SK-N-SH (cell line): Measurements from ENCODE around the gene DARS2. TPM values are rescaled to one million over a fixed set of nuclear protein-coding genes. Genes with fewer than 3 reads are reported as not detected.

Experiments
- CTCF ChIA-PET: fragments of 300-600, 350-600 bp; formaldehyde crosslinking; extraction: SDS; loops from one replicate; lab custom pipeline; 2021; lab: Yijun Ruan, JAX
- POLR2A ChIA-PET: fragments of 350-600 bp; sonication (Branson Sonifier 250); formaldehyde crosslinking; extraction: SDS; loops from one replicate; lab custom pipeline; 2020; ENCODE audit warnings: antibody characterized with exemption, inconsistent platforms; lab: Yijun Ruan, JAX
- DNase-seq: peaks from one replicate; pipeline ENCODE4 v3.0.0; 2012
- H2AFZ ChIP-seq: fragments of 200-600 bp; sonication (generic); 2 replicates; pipeline ENCODE4 v1.8.1; 2016; ENCODE audit warnings: antibody characterized with exemption, mild to moderate bottlenecking, low read depth
- H3F3A ChIP-seq: fragments of 200-600 bp; sonication (generic); replicated peaks from 2 replicates; pipeline ENCODE3; 2016; ENCODE audit warnings: antibody characterized with exemption, mild to moderate bottlenecking; ENCODE audit not compliant: insufficient read depth
- H3K27ac ChIP-seq, 2 experiments: fragments of 200-500 bp in 1 of 2; fragments of 200-600 bp in 1 of 2; sonication (Bioruptor generic) in 1 of 2; sonication (generic), shearing (Covaris generic) in 1 of 2; 2 replicates each; pipeline versions ENCODE4 v1.5.1 to v1.6.1; 2014 to 2016; ENCODE audit warnings: low read depth in 2 of 2, inconsistent platforms in 1 of 2, low read length in 1 of 2, mild to moderate bottlenecking in 1 of 2, mixed read lengths in 1 of 2
- H3K27me3 ChIP-seq: fragments of 200-600 bp; sonication (generic), shearing (Covaris generic); 2 replicates; pipeline ENCODE4 v1.6.1; 2016; ENCODE audit warnings: mixed run types; ENCODE audit not compliant: insufficient read depth
- H3K36me3 ChIP-seq, 2 experiments: fragments of 200-500 bp in 1 of 2; fragments of 200-600 bp in 1 of 2; sonication (Bioruptor generic) in 1 of 2; sonication (generic) in 1 of 2; replicated peaks in 1 of 2; 2 replicates each; pipeline versions ENCODE3 to v1.5.1; 2014 to 2016; ENCODE audit warnings: low read length in 1 of 2, mild to moderate bottlenecking in 1 of 2; ENCODE audit not compliant: insufficient read depth in 2 of 2, control insufficient read depth in 1 of 2
- H3K4me1 ChIP-seq, 2 experiments: fragments of 200-500 bp in 1 of 2; fragments of 200-600 bp in 1 of 2; sonication (Bioruptor generic) in 1 of 2; sonication (generic), shearing (Covaris generic) in 1 of 2; 2 replicates each; pipeline versions ENCODE4 v1.5.1 to v1.6.1; 2014 to 2016; ENCODE audit warnings: low read depth in 1 of 2, low read length in 1 of 2, mixed run types in 1 of 2; ENCODE audit not compliant: insufficient read depth in 2 of 2, control insufficient read depth in 1 of 2
- H3K4me2 ChIP-seq: fragments of 200-600 bp; sonication (generic), shearing (Covaris generic); 2 replicates; pipeline ENCODE4 v1.6.1; 2017; ENCODE audit warnings: mixed run types
- H3K4me3 ChIP-seq, 2 experiments: fragments of 200-500 bp in 1 of 2; fragments of 200-600 bp in 1 of 2; sonication (Bioruptor generic) in 1 of 2; sonication (generic), shearing (Covaris generic) in 1 of 2; 2 replicates each; pipeline versions ENCODE4 v1.5.1 to v1.8.1; 2014 to 2016; ENCODE audit warnings: low read depth in 2 of 2, inconsistent platforms in 1 of 2, low read length in 1 of 2, mild to moderate bottlenecking in 1 of 2, mixed read lengths in 1 of 2, moderate library complexity in 1 of 2
- H3K79me2 ChIP-seq: fragments of 200-600 bp; sonication (generic); 2 replicates; pipeline ENCODE4 v1.8.1; 2017; ENCODE audit warnings: mild to moderate bottlenecking; ENCODE audit not compliant: insufficient read depth
- H3K9ac ChIP-seq: fragments of 200-600 bp; sonication (generic); 2 replicates; pipeline ENCODE4 v1.6.1; 2017; ENCODE audit warnings: mixed run types
- H3K9me2 ChIP-seq: fragments of 200-600 bp; sonication (generic); 2 replicates; pipeline ENCODE4 v1.6.1; 2017; ENCODE audit warnings: mixed run types
- H3K9me3 ChIP-seq: fragments of 200-600 bp; sonication (generic); 2 replicates; pipeline ENCODE4 v1.6.1; 2017; ENCODE audit warnings: mixed run types, mild to moderate bottlenecking, moderate library complexity
- H4K20me1 ChIP-seq: fragments of 200-600 bp; sonication (generic); 2 replicates; pipeline ENCODE4 v1.6.1; 2017; ENCODE audit warnings: mild to moderate bottlenecking, mixed run types; ENCODE audit not compliant: insufficient read depth
- ELF1 ChIP-seq: IDR thresholded peaks from 2 replicates; pipeline ENCODE4 v1.4.0; 2012
- EZH2phosphoT487 ChIP-seq: fragments of 200-600 bp; sonication (generic); IDR thresholded peaks from 2 replicates; pipeline ENCODE4 v1.6.1; 2017; ENCODE audit warnings: low read depth, mixed run types, mild to moderate bottlenecking, antibody characterized with exemption, moderate library complexity, borderline replicate concordance
- FOXM1 ChIP-seq: IDR thresholded peaks from 2 replicates; pipeline ENCODE4 v1.4.0; 2012; ENCODE audit warnings: low read depth, mild to moderate bottlenecking
- GABPA ChIP-seq: IDR thresholded peaks from 2 replicates; pipeline ENCODE4 v1.4.0; 2012; ENCODE audit warnings: low read depth, mild to moderate bottlenecking
- MXI1 ChIP-seq: IDR thresholded peaks from 2 replicates; pipeline ENCODE4 v1.6.1; 2012; ENCODE audit warnings: mild to moderate bottlenecking, low read depth, low read length, improper control_type of control experiment
- NRF1 ChIP-seq: IDR thresholded peaks from 2 replicates; pipeline ENCODE4 v1.6.1; 2012; ENCODE audit warnings: low read depth, mild to moderate bottlenecking, low read length
- PBX3 ChIP-seq: IDR thresholded peaks from 2 replicates; pipeline ENCODE4; 2012
- POLR2AphosphoS5 ChIP-seq: IDR thresholded peaks from 2 replicates; pipeline ENCODE4 v1.6.1; 2012; ENCODE audit warnings: low read depth, low read length
- RFX5 ChIP-seq: IDR thresholded peaks from 2 replicates; pipeline ENCODE4 v1.6.1; 2012; ENCODE audit warnings: mild to moderate bottlenecking, improper control_type of control experiment, low read length
- RXRA ChIP-seq: IDR thresholded peaks from 2 replicates; pipeline ENCODE4 v1.4.0; 2012; ENCODE audit warnings: low read depth, mild to moderate bottlenecking, borderline replicate concordance
- TAF1 ChIP-seq: IDR thresholded peaks from 2 replicates; pipeline ENCODE4 v1.6.1; 2012; ENCODE audit warnings: low read depth, mild to moderate bottlenecking, low read length, moderate library complexity, borderline replicate concordance
- USF2 ChIP-seq: fragments of 150-350 bp; IDR thresholded peaks from 2 replicates; pipeline ENCODE4 v1.6.1; 2017; ENCODE audit warnings: antibody characterized with exemption, low read length, low read depth, borderline replicate concordance
- WGBS: methylation state at CpG from one replicate; pipeline ENCODE4 v1.1.6; 2017; ENCODE audit warnings: low lambda C conversion rate; 5-methylcytosine and 5-hydroxymethylcytosine counted together
- polyA plus RNA-seq, 3 experiments: library from polyadenylated mRNA; depleted of rRNA; stranded (reverse); fragments of >200 nt; gene quantifications; 2 replicates each; pipeline ENCODE4 v1.2.3, GENCODE V29; 2012
- TF ChIP-seq, protein P1 (sequence below): IDR thresholded peaks from 2 replicates; pipeline ENCODE4 v1.4.0; 2012; ENCODE audit warnings: low read depth, borderline replicate concordance
- TF ChIP-seq, protein P2 (sequence below): fragments of 150-350 bp; IDR thresholded peaks from 2 replicates; pipeline ENCODE4 v1.6.1; 2016; ENCODE audit warnings: mild to moderate bottlenecking, low read depth, low read length

DARS2 gene
- polyA plus RNA-seq, 1 of the 3 experiments (the other 2 are of a cell fraction): 17.1 TPM

- Histone ChIP-seq H2AFZ (no peak overlapping the region), H3K27me3 (no peaks in the 10 kb centered on the region), H3K27ac (no peak overlapping the region), H3K9me2 (no peaks in the 10 kb centered on the region), H3K36me3 (peaks cover 4 to 8% of the 10 kb centered on the region in 2 experiments), H3K4me2 (peak overlapping the region; percentile 90; the same call in 1 of the 2 replicates), H3K4me1 (peaks cover 7% of the 10 kb centered on the region in 2 experiments; a peak in 3 of 4 replicates), H3K79me2 (peaks cover 86% of the 10 kb centered on the region), H3F3A (peaks cover 13% of the 10 kb centered on the region), H4K20me1 (no peaks in the 10 kb centered on the region), H3K9ac (no peak overlapping the region), H3K9me3 (no peaks in the 10 kb centered on the region), H3K4me3 (no peak overlapping the region)
- DNase-seq: no peak
- CTCF ChIA-PET: interaction anchor here (0.6 kb wide), 1 partner anchor 240 kb away, joined by 3 read pairs; no protein-coding TSS in a partner anchor
- TF ChIP-seq RXRA: no peak
- TF ChIP-seq, protein P1, sequence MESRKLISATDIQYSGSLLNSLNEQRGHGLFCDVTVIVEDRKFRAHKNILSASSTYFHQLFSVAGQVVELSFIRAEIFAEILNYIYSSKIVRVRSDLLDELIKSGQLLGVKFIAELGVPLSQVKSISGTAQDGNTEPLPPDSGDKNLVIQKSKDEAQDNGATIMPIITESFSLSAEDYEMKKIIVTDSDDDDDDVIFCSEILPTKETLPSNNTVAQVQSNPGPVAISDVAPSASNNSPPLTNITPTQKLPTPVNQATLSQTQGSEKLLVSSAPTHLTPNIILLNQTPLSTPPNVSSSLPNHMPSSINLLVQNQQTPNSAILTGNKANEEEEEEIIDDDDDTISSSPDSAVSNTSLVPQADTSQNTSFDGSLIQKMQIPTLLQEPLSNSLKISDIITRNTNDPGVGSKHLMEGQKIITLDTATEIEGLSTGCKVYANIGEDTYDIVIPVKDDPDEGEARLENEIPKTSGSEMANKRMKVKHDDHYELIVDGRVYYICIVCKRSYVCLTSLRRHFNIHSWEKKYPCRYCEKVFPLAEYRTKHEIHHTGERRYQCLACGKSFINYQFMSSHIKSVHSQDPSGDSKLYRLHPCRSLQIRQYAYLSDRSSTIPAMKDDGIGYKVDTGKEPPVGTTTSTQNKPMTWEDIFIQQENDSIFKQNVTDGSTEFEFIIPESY: no peak
- TF ChIP-seq EZH2phosphoT487: no peak
- TF ChIP-seq FOXM1: no peak
- no peak for TF ChIP-seq TAF1
- TF ChIP-seq NRF1: no peak
- no peak for TF ChIP-seq MXI1
- TF ChIP-seq PBX3: no peak
- TF ChIP-seq GABPA: no peak
- no peak for TF ChIP-seq USF2
- TF ChIP-seq RFX5: no peak
- WGBS: 97% methylated on average over 4 of the region's 4 CpGs
- POLR2A ChIA-PET: no interaction called here
Measured at GRCh38 chr1:173821680-173822079, 2.8 kb upstream of the DARS2 start.

GRCh38 chr1:173823781-173824314, 625 bp upstream of the DARS2 start:
- no peak for TF ChIP-seq ELF1
- TF ChIP-seq POLR2AphosphoS5: no peak
- TF ChIP-seq TAF1: 0 out of 2 replicates have a peak, but pooled peaks have one; percentile 4
- no peak for TF ChIP-seq MXI1
- TF ChIP-seq, protein P2, sequence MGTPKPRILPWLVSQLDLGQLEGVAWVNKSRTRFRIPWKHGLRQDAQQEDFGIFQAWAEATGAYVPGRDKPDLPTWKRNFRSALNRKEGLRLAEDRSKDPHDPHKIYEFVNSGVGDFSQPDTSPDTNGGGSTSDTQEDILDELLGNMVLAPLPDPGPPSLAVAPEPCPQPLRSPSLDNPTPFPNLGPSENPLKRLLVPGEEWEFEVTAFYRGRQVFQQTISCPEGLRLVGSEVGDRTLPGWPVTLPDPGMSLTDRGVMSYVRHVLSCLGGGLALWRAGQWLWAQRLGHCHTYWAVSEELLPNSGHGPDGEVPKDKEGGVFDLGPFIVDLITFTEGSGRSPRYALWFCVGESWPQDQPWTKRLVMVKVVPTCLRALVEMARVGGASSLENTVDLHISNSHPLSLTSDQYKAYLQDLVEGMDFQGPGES: no peak
- H3K9me3 ChIP-seq: no peaks in the 10 kb centered on the region
- H3K27me3 ChIP-seq: no peaks in the 10 kb centered on the region
- CTCF ChIA-PET: interaction anchor here (0.6 to 1.9 kb wide), 9 partner anchors 14 to 404 kb away, joined by 3 to 9 read pairs (median 3); partner anchors contain the start of gene KLHL20
- H3K4me3 ChIP-seq: peak overlapping the region; percentile 76 to 93
- H4K20me1 ChIP-seq: no peaks in the 10 kb centered on the region
- no peaks in the 10 kb centered on the region for H3K9me2 ChIP-seq
- H3K36me3 ChIP-seq: peaks cover 7% of the 10 kb centered on the region in 2 experiments
- peaks cover 74% of the 10 kb centered on the region for H3K79me2 ChIP-seq
- 0% methylated on average over 12 of the region's 25 CpGs for WGBS
- H3F3A ChIP-seq: peaks cover 16% of the 10 kb centered on the region
- POLR2A ChIA-PET: interaction anchor here (1.0 to 1.7 kb wide), 5 partner anchors 22 to 347 kb away, joined by 3 to 8 read pairs (median 4); partner anchors contain the start of genes GAS5, PRDX6 and ZBTB37
- H2AFZ ChIP-seq: peak overlapping the region; percentile 91
- no peak for DNase-seq
- H3K4me1 ChIP-seq: peaks cover 10 to 13% of the 10 kb centered on the region in 2 experiments; a peak in 3 of 4 replicates
- H3K27ac ChIP-seq: peak overlapping the region; percentile 96 to 97
- peak overlapping the region; percentile 90 for H3K4me2 ChIP-seq
- peak overlapping the region; percentile 86 for H3K9ac ChIP-seq
